Hematopoietic multipotent progenitor cell treated with erythropoietin and hydrocortisone succinate and interleukin-3 and kit ligand, for 15 days (in vitro differentiated cells): ENCODE data around the gene SPAST.
A peak's percentile ranks its signal among the peaks of the same experiment; 100 is the strongest.
"Not testable (repeated sequence)": the region's sequence is repeated elsewhere in the genome, so short reads cannot be mapped to it uniquely, and the experiment has no call there.

Experiments
- DNase-seq: peaks from one replicate; pipeline ENCODE4 v3.0.0-alpha.2; 2015; ENCODE audit warnings: low spot score

Gene SPAST

DNA sequence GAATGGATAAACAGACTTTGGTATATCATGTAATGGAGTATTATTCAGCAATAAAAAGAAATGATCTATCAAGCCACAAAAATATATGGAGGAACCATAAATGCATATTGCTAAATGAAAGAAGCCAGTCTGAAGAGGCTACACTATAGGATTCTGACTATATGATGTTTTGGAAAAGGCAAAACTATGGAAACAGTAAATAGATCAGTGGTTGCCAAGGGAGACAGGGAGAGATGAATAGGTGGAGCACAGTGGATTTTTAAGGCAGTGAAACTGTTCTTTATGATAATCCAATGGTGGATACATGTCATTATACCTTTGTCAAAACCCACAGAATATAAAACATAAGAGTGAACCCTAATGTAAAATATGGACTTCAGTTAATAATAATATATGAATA, 61.3 kb downstream of the SPAST start:
- no peak for DNase-seq

DNA sequence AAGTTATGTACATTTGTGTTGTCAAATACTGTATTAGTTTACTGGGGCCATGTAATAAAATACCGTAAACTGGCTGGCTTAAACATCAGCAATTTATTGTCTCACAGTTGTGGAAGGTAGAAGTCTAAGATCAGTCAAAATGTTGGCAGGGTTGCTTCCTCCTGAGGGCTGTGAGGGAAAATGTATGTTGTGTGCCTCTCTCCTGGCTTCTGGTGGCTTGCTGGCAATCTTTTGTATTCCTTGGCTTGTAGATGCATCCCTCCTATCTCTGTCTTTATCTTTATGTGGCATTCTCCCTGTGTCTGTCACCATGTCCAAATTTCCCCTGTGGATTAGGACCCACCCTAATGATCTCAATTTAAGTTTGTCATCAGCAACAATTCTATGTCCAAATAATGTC, 65.3 kb downstream of the SPAST start:
- no peak for DNase-seq

DNA sequence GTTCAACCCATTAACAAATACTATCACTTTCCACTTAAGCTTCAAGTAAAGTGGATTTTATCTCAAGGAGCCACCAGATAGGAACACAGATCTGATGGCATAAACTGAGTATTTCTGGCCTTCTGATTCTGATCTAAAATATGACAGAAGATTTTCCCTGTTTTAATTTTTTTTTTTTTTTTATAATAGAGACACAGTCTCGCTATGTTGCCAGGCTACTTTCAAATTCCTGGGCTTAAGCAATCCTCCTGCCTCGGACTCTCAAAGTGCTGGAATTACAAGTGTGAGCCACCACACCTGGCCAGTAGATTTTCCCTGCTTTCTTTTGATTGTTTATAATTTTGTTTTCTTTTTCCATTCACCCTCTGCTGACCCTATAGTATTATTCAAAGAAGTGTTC, 65.7 kb downstream of the SPAST start:
- DNase-seq = no peak

DNA sequence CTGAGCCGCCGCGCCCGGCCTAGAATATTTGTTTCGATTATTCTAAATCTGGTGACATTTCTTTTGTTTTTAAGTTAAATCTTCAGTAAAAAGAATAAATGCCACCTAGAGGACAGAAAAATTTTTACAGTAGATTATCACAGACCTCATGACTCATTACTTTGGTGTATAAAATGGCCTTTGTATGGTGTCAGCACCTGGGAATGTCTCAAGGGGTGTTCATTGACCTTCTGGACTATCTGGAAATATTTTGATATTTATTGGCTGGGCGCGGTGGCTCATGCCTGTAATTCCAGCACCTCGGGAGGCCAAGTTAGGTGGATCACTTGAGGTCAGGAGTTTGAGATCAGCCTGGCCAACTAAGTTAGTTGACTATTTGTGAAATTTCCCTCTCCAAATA, 72.1 kb downstream of the SPAST start:
- DNase-seq = peak; percentile 61

DNA sequence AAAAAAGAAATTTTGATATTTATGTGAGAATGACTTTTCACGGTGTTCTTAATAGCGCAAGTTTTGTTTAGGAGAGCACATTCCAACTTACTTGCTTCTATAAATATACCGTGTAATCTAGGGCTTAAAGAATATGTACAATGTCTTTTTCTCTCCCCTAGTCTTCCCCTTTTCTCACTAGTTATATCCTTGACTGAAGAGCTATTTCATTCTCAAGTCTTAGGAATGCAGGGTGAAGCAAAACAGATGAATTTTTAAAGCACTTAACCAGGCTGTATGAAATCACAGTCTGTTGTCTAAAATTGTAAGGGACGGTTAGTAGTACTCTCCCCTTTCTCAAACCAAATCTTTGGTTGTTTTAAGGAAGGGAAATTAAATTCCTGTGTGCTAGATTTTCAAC, 72.7 kb downstream of the SPAST start:
- no peak for DNase-seq

DNA sequence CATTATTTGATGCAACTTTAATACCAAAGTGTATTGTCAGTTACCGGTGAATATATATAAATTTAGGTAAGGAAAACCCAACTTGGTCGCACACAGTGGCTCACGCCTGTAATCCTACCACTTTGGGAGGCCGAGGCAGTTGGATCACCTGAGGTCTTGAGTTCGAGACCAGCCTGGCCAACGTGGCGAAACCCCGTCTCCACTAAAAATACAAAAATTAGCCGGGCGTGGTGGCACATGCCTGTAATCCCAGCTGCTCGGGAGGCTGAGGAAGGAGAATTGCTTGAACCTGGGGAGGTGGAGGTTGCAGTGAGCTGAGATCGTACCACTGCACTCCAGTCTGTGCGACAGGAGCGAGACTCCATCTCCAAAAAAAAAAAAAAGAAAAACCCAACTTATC, 88.2 kb downstream of the SPAST start:
- DNase-seq = not testable (repeated sequence)

DNA sequence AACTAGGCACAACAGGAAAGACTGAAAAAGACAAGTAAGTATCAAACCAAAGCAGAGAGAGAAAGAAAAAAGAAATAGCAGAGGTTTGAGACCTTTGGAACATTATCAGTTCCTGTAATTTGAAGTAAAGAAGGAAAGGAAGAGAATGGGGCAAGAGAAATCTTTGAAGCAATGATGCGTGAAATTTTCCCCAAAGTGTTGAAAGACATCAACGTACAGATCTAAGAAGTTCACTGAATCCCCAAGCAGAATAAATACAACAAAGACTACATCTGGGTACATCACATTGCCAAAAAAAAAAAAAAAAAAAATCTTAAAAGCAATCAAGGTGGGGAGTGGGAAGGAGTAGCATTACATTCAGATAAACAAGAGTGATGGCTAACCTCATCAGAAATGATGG, 96.3 kb downstream of the SPAST start:
- no peak for DNase-seq

DNA sequence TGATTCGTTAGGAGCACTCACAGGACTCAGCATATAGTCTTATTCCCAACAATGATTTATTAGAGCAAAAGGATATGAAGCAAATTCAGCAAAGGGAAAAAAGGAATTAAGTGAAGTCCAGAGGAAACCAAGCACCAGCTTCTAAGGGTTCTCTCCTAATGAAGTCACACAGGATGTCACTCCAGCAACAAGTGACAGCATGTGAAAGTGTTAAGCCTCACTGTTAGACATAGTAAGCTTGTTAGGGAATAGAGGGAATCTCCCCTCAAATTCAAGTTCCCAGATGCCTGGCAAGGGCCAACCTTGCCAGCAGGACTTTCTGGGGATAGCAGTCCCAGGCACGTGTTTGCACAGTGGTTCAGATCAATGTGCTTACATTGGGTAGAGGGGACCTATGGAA, 97.9 kb downstream of the SPAST start:
- DNase-seq = no peak

DNA sequence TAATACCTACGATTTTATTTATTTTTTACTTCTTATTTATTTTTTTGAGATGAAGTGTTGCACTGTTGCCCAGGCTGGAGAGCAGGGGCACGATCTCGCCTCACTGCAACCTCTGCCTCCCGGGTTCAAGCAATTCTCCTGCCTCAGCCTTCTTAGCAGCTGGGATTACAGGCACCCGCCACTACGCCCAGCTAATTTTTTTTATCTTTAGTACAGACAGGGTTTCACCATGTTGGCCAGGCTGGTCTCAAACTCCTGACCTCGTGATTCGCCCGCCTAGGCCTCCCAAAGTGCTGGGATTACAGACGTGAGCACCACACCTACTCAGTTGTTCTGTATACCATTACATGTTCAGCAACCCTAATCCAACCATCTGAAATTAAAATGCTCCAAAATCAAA, 100.9 kb downstream of the SPAST start:
- not testable (repeated sequence) for DNase-seq

DNA sequence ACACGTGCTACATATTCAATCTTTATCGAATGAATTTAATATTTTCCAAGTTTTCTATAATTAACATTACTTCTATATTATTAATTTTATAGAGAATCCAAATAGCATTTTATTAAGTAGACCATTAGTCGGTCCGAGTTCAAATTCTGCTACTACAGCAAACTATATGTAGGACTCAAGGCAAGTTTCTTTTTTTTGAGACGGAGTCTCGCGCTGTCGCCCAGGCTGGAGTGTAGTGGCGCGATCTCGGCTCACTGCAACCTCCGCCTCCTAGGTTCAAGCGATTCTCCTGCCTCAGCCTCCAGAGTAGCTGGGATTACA, 101.6 kb downstream of the SPAST start:
- DNase-seq = not testable (repeated sequence)

DNA sequence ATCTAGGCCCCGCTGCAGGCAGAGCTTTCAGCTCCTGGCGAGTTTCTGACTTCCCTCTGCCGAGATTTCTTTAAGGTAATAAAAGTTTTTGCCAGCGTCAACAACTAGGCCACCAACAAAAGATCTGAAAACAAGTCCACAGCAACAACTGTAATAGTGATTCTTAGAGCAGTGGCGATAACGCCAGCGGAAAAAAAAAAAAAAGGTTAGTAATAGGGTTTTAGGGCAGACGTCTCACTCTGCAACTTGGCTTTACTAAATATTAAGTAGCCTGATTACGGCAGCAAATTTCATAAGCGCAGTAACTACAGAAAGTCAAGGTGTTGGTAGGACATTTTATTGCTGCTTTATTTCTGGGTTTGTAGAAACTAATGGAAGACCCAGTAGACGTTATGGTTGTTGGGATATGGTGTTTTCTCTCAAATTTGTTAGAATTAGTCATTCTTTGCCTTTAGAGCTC, 102.8 kb downstream of the SPAST start:
- DNase-seq = peak; percentile 57

DNA sequence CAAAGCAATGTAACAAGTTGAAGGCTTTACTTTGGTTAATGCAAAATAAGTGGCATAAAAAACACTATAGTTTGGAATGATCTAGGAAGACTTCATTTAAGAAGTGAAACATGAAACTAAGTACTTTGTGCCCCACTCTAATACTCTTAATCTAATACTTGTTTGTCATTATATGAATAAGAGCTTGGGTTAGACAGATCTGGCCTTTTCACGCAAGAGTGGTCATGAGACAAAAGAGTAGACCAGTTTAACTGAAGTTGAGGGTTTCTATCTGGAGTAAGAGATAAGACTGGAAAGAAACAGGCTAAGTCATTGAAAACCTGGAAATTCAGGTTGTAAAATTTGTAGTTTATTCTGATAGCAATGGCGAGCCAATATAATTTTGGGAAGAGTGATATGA, 105.2 kb downstream of the SPAST start:
- peak; percentile 60 for DNase-seq

DNA sequence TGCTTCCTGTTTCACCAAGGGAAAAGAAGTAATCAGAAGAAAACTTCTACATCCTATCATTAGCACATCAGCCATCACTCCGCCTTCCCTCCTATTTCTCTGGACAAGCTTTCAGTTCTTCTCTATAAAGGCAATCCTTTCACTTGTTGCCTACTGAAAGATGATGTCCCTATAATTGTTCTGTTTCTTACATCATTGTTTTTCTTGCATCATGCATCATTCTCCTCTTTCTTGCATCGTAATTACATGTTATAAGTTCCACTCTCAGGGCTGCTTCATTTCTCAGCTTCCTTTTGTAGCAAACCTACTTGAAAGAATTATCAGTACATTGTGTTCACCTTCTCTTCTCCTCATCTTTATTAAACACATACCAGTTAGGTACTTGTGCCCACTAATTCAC, 109.5 kb downstream of the SPAST start:
- DNase-seq = no peak

DNA sequence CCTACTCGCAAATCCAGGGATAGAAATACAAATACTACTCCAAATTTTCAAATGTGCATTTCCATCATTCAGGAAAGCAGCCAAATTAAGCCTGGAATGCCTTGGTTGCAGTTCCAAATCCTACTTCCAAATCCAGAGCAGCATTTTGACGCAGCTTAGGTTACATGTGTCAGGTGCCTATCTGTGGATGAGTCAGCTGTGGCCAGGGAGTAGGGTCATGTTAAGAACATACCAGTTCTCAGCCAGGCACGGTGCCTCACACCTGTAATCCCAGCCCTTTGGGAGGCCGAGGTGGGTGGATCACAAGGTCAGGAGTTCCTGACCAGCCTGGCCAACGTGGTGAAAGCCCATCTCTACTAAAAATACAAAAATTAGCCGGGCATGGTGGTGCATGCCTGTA, 119.3 kb downstream of the SPAST start:
- DNase-seq = no peak

DNA sequence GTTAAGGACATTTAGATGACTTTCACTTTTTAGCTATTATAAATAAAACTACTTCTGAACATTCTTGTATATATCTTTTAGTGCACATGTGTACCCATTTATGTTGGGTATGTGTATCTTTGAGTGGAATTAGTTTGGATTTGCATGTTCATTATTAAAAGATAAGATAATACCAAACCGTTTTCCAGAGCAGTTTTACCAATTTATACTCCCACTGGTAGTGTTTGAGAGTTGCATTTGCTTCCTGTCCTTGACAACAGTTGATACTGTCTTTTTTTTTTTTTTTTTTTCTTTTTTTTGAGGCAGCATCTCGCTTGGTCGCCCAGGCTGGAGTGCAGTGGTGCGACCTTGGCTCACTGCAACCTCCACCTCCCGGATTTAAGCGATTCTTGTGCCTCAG, 125.7 kb downstream of the SPAST start:
- DNase-seq = no peak

DNA sequence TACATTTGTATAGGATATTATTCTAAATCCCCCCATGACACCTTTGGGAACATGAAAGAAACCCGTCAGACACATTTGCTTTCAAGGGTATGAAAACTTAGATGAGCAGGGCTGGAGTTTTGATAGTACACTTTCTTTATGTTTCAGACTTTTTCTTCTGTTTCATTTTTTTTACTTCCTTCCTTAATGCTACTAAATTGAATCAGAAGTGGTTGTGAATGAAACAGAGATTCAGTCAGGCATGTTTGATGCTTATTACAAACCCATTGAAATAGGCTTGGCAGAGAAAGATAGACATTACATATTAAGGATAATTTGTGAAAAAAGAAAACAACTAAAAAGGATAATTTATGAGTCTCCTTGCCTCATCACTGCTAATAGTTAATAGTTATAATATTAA, 129.1 kb downstream of the SPAST start:
- no peak for DNase-seq

DNA sequence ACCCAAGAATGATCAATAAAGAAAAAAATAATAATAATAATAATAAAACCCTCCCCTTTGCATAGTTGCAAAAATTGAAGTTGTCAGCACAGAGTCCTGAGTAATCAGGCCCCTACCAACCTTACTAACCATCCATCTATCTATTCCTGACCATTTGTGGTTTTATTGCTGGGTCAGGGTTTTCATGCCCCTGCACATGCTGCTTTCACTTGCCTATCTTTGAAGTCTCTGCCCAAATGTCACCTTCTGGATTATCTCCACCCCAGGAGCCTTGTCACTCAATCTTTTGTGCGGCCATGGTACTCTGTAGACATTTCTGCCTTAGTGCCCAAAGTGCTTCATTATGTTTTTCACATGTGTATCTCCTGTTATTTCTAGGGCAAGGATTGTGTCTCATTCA, 137.5 kb downstream of the SPAST start:
- DNase-seq = no peak

DNA sequence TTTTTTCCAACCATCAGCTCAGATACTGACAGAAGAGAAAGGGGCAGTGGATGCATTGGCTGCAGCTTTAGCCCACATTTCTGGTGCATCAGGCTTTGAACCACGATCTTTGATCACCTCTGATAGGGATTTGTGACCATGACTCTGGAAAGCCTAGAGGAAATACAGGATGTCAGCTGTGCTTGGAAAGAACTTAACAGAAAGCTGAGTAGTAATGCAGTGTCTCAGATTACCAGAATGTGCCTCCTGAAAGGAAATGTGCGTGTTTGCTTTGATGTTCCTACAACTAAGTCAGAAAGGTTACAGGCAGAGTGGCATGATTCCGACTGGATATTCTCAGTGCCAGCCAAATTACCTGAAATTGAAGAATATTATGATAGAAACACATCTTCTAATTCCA, 140.1 kb downstream of the SPAST start:
- not testable (repeated sequence) for DNase-seq
